RPMI8226 (cell line): Measurements from ENCODE around the gene PTPRD.
"Not testable (repeated sequence)": the region's sequence is repeated elsewhere in the genome, so short reads cannot be mapped to it uniquely, and the experiment has no call there.

Experiments used
- DNase-seq: peaks from one replicate; pipeline ENCODE4 v3.0.0-alpha.2; 2015

Gene PTPRD

DNA sequence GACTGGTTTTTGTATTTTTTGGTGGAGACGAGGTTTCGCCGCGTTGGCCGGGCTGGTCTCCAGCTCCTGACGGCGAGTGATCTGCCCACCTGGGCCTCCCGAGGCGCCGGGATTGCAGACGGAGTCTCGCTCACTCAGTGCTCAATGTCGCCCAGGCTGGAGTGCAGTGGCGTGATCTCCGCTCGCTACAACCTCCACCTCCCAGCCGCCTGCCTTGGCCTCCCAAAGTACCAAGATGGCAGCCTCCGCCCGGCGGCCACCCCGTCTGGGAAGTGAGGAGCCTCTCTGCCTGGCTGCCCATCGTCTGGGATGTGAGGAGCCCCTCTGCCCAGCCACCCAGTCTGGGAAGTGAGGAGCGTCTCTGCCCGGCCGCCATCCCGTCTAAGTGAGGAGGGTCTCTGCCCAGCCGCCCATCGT, 163.6 kb downstream of the PTPRD start:
- not testable (repeated sequence) for DNase-seq

DNA sequence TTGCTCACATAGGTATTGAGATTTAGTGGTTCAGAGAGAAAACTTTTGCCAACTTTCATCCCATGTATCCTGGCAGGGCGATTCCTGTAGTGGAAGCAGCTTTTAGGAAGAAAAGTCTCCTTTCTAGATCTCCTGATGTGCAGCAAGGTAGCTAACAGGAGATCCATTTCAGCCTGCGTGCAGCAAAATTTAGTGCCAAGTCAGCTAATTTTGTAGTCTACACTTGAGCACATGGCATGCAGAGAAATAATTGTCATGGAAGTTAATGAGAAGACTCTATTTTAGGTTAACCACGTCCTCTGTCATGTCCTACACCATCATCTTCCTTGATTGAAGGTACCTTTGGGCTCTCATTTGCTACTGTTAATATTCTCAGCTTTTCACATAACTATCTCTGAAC, 165.8 kb downstream of the PTPRD start:
- DNase-seq = no peak

DNA sequence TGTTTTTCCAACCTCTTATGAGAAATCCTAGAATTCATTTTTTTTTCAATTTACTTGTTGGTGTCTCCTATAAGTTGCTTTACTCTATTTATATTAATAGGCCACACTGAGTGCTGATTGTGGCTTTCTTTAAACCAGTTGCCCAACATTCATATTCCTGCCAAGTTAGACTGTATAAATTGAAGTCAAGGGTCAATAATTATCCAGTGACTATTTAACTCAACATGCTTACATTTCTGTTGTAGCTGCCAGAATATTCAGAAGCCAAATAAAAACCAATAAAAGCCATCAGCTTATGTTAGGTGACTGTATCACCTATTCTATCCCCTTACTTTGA, 169.0 kb downstream of the PTPRD start:
- no peak for DNase-seq

DNA sequence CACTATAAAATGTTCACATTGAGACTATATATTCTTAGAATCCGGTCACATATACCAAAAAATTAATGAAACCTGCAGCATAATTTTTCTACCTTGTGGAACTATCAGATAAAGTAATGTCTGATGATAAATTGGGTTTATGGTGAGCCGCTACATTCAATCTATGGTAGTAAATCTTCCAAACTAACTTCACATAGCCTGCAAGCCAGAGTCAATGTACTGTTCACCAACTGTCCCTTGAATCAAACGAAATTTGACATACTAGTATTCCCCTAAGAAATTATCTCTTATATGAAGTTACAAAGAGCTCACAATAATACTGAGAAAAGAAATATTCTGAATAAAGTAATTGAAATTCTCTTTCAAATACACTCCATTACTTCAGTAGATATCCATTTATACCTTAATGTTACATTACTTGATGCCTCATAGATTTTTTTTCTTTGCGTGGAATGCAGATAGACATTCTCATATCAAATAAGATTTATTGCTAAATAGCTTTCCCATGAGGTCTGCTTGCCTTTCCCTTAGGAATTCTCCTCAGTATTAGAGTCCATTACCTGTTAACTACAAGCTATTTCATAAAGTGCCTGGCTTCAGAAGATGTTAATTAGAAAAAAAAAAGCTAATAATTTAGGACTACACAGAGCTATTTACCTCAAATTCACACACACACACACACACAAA, 169.5 kb downstream of the PTPRD start:
- no peak for DNase-seq

DNA sequence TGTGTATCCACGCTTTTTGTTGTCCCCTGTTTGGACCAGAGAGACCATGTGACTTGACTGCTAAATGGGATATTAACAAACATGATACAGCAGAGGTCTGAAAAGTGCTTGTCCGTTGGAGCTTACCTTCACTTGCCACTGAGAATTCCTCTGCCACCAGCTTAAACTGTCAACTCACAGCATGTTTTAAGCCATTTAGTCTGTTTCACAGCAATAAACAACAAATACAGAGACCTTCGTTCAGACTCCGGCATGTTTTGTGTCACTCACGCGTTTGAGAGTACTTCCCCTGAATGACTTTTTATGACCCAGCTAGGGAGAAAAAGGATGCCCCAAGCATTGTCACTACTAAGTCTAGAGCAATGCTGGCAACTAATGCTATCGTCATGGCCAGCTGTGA, 173.8 kb downstream of the PTPRD start:
- DNase-seq = no peak

DNA sequence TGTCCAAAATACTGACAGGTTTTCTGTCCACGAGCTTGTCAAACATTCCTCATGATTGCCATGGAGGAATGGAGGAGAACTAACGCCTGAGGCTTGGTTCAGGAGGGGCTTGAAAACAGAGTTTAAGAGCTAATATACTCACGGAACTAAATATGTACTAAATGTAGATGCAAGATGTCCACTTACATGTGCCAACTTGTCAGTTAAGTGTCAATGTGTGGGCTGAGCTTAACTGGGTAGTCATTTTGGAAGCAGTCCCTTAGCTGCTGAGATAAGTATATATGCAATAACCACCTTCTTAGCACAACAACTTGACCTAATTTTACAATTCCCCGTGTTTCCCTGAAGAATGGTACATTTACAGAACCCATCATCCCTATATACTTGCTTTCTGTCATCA, 176.0 kb downstream of the PTPRD start:
- DNase-seq = no peak

DNA sequence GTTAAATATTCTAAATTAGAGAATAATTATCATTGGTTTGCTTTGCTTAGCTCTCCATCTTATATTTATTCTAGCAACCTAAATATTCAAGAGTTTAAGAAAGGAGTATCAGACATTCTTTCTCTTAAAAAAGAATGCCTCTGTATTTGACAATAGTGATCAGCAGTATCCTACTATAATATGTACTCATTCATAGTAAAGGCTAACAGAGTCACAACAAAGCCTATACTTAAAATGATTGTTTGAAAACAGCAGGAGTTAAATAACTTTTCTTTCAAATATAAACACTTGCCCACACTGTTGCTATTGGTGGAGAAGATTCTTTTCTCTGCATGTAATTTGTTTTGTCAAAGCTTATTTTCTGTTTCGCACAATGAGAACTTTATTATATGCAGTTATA, 178.4 kb downstream of the PTPRD start:
- DNase-seq = no peak

DNA sequence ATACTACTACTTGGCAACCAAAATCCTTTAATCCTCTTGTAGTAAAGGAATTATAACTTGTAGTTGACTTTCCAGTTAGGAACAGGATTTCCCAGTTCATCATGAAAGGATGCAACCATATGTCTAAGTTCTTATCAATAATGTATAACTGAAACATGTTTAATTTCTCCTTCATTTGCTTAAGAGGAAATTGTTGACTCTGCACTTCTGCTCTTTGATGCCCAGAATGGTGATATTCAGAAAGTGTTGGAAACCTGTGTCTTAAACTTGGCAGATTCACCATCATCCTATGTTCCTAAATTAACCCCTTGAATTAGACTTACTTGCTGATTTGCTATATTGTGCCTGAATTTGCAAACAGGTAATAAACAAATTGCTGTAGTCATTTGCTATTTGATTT, 201.5 kb downstream of the PTPRD start:
- DNase-seq = no peak

DNA sequence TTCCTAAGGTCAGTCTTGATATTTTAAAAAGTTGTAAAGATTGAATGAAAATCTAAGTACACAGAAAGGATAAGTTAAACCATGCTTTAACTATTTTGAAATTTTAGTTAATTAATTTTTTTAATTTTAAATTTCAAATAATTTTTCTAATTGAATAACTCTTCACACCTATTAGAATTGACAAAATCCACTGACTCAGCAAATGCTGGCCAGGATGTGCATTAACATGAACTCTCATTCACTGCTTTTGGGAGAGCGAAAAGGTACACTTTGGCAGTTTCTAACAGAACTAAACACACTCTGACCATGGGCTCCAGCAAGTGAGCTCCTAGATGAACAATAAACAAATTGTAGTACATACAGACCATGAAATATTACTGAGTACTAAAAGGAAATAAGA, 209.5 kb downstream of the PTPRD start:
- no peak for DNase-seq

DNA sequence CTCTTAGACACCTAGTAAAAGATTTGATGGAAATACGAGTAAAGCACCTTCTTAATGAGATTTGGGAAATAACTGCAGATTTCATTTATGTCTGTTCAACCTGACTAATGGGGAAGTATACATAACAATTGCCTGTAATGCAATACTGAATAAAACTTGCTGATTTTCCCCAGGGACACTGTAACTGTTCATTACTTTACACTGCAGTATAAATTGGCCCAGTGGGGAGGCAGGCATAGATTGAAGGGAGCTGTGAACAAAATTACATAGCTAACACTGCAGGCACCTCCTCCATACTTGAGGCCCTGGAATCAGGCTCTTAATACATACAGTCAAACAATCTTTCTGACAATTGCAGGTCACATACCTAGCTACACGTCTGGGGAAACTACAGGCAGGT, 216.2 kb downstream of the PTPRD start:
- no peak for DNase-seq

DNA sequence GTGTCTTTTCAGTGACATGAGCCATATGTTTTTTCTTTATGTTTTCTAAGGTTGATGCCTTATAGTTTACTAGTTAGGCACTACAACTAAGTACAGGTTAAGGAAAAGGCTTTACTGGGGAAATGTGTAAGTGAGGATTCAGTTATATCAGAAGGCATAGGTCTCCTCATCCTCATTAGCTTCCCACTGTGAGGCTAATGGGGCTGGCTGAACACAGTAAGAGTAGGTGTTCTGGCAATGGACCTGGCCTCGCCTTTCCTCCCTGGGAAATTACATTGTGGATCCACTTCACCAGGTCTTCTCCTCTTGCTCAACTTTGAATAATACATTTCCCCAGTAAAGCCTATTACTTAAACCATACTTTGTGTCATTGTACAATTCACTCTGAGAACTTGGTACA, 225.5 kb downstream of the PTPRD start:
- DNase-seq = no peak

DNA sequence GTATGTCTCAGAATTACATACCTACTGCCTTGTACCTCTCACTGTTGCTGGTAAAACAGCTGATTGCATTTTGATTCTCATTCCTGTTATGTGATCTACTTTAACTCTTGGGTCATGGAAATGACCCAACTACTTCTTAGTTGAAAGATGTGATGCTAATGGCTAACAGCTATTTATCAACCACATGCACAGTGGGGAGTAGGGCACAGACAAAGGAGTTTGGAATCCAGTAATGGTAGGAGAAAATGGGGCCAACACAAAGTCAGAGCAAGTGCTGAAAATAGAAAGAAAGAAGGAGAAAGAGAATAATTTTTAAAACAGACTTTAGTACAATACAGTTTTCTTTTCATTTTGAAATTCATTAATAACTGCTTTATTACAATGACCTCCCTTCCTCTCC, 241.0 kb downstream of the PTPRD start:
- DNase-seq = no peak

DNA sequence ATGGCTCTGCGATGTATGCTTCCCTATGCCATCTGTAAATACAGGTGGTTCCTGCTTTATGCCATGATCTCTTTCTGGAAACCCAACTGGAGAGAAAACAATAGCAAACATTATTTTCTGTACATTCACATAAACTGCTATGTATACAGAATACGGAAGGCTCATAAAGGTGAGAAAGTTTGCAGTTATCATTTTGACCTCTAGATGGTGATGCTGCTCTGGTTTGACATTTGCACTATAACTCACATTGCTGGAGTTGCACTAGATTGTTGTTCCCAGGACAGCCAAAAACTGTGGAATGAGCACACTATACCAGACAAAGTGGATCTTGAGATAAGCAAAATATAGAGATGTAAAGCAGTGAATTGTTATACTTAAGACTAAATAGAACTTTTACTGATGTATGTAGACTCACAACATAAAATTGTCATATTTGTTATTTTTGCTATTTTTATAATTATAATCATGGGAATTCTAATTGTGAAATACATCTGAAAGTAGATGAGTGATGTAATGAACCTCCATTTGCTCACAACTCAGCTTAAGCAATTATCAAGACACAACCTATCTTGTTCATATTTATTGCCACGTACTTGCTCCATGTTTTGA, 246.5 kb downstream of the PTPRD start:
- peak; percentile 37 for DNase-seq

DNA sequence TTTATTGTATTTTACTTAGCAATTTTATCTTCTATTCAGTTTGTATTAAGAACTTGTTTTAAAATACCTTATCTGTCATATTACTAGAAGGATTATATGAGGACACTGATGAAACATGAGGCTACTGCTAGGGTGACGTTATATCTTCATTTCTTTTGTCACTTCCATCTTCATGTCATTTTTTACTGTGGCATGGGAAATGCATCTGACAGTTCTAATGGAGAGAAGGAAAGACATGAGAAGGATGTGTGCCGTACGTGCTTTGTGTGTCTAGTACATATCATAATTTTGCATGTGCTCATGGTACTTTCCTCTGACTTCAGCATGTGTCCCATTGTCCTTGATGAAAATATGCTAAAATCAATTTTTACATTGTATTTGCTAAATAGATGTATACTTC, 258.2 kb downstream of the PTPRD start:
- DNase-seq = no peak

DNA sequence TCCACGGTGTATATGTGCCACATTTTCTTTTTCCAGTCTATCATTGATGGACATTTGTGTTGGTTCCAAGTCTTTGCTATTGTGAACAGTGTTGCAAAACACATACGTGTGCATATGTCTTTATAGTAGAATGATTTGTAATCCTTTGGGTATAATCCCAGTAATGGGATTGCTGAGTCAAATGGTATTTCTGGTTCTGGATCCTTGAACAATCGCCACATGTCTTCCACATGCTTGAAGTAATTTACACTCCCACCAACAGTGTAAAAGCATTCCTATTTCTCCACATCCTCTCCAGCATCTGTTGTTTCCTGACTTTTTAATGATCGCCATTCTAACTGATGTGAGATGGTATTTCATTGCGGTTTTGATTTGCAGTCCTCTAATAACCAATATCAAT, 267.2 kb downstream of the PTPRD start:
- DNase-seq = not testable (repeated sequence)

DNA sequence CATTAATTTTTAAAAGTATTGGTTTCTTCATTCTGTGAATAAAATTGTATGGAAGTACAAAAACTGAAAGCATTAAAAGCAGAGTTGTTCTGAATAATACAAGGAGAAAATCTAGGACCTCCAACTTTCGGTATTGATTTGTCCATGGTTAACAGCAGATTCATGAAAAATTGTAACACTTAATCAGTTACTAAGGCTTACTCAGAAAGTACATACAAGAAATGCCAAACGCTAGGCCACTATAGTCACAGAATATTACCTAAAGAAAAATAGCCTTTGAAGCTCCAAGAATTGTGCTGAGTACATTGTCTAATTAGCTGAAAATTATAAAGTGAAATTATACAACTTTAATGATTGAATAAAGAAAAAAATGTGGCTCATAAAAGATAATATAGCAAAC, 271.7 kb downstream of the PTPRD start:
- DNase-seq = no peak

DNA sequence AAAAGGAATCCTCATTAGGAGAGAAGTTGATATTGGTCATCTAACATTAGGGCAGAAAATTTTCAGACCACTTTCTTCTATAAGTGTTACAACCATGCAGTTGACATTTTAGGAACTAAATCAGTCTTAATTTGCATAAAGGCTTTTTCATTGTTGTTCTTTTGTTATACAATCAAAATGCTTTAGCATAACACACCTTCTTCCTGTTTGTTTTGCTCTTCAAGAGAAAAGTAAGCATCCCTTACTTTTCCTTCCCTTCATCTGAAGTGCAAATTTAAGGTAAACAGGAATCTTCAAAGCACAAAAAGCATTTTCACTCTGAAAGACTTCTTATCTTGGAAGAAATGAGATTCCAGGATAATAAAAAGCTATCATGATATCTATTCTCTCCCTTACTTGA, 273.6 kb downstream of the PTPRD start:
- no peak for DNase-seq

DNA sequence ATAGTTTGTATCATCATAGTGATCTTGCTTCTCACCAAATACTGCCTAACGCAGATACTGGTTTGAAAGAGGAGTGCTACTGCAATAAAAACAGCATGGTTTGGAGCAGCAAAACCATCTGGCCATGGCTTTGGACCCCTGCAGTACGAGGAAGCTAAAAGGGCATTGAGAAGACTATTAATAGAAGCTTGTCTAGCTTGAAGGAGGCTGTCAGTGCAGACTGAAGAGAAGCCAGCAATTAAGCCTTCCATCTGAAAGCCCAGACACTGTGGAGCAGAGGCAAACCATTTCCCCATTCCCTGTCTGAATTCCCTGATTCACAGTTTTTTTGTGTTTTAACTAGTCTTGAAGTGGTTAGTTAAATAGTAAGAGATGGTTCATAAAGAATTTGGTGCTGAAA, 281.6 kb downstream of the PTPRD start:
- DNase-seq = no peak

DNA sequence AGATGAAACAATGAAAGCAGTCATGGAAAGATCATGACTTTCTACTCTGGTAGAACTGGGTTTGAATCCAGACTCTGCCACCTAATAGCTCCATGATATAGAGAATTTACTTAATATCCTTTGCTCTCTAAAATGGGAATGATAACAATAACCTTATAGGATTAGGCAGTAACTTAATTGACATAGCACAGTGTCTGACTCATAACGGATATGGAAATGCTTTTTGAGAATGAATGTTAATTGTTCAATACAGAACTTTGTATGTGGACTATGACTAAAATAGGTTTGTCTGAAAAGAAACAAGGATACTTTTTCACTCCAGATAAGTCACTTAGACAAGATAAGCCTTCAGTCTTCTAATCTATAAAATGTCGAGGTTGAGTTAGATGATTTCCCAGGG, 330.7 kb downstream of the PTPRD start:
- no peak for DNase-seq

DNA sequence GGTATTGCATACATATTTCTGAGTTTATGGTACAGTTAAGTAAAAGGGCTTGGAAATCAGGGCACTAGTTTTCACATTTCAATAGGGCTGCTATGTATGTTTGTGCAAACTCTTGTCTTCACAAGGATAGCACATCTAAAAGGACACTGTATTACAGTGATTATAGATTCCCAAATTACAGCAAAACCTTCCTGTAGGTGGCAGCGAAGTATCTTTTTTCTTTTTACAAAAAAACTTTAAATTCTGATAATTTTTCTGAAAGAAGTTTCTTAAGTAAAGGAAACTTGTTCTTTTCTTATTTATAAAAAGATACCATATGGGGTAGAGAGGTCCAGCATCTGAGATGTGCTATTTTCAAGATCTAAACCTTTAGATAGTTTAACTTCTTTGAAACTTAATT, 337.8 kb downstream of the PTPRD start:
- no peak for DNase-seq

DNA sequence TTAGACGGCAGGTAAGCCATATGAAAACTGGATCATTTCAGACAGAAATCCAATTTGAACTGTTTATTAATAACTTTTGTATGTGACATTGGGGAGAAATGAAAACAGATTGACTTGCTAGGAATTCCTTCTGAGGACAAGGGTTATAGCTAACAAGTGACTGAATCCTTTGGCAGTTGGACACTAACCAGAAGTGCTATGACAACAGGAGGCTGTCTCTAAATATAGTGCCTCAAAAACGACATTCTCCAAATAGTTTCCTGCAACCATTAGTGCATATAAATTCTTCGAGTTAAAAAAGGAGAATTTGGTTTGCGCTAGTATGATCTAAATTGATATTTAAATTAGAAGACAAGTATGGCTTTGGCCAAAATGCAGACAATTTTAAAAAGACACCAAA, 338.6 kb downstream of the PTPRD start:
- no peak for DNase-seq

DNA sequence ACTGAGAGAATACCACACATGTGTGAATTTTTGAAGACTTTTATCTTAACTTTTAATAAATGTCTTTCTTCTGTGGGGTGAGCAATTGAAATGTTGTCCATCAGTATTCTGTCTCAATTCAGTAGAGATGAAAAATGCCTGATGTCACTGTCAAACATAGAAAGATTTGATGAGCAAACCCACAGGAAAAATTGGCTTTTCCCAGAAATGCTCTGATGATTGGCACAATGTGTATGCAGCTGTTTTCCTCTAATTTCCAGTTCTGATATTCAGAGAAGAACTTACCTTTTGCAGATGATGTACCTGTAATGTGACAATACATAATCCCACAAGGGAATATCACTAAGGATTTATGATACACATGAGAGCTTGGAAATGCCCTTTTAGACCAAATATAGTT, 340.0 kb downstream of the PTPRD start:
- no peak for DNase-seq

DNA sequence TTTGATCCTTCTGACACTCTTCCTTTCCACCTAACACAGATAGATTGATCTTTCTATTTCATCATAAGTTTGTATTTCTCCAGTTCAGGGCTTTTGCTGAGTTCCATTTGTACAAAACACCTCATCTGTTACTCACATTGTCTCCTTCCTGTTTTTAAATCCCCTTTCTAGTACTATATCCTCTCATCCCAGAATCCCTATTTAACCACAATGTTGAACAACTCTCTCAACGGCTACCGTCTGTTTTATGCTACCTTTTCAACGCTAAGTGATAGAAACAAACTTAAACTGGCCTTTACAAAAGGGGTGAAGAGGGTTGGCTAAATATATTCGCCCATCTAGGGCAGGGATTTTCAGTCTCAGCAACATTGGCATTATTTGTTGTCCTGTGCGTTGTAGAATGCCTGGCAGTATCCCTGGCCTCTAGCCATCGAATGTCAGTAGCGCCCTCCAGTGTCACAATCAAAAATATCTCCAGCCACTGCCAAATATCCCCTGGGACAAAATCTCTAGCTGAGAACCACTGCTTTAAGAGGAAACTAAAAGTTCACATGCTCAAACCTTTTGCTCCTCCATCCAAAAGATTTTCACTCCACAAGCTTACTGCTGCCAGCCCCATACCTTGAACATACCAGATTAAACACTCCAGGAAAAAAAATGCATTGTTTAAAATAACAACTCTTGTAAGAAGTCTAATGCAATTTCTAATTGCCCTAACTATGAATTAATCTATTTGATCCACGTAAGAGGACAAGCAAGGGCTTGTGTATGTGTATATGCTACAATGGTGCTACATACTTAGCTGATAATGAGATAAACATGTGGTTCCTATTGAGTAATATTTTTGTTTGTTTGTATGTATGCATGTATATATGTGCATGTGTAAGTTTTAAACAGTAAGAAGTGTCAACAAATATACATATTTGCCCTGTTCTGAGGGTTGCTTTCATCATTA, 344.0 kb downstream of the PTPRD start:
- peak; percentile 13 for DNase-seq

DNA sequence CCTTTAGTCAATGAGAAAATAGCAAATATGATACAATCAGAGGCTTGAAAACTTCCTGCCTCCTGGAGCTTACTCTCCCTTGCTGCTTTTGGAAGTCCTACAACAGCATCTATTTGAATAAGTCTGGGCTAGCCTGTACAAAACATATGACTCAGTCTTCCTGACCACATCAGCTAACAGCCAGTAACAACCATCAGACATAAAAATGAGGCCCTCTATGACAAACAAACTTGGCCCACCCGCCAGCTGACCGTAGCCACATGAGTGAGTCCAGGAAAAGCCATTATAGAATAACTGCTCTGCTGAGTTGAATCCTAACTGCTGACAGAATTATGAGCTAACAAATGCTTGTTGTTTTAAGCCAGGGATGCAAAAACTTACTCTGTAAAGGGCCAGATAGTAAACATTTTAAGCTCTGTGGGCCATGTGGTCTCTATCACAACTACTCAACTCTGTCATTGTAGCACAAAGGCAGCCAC, 347.6 kb downstream of the PTPRD start:
- no peak for DNase-seq
